ENCODE data around the gene AQP12A. TPM values are rescaled to one million over a fixed set of nuclear protein-coding genes. Genes with fewer than 3 reads are reported as not detected.
A peak's percentile ranks its signal among the peaks of the same experiment; 100 is the strongest.

AQP12A gene
- total and polyA plus RNA-seq, 8 donors, result not detected

GRCh38 chr2:240643811-240644150 lies 47.9 kb upstream of the AQP12A start:
- TF ChIP-seq POLR2A (IDR thresholded peaks at IDR 0.05) (no peak), CTCF (IDR thresholded peaks at IDR 0.05) (no peak), EP300 (IDR thresholded peaks at IDR 0.05) (no peak)
- H3K4me3 ChIP-seq, result no peak overlapping the region
- H3K4me1 ChIP-seq, result no peaks in the 10 kb centered on the region
- H3K27ac ChIP-seq, result no peak overlapping the region
- intact Hi-C loops (cut with DNase I; ENCODE audit: low total_unique reads), result no loop called here
- DNase-seq, result peak; percentile 1 to 21
- H3K9me3 ChIP-seq, result no peaks in the 10 kb centered on the region
- 77 to 86% (median 82%) methylated on average over 14 to 15 of the region's 15 CpGs for WGBS, 5 donors
- H3K27me3 ChIP-seq, result peaks cover 0 to 76% (median 21%) of the 10 kb centered on the region in 3 donors
- no peaks in the 10 kb centered on the region for H3K36me3 ChIP-seq

GRCh38 chr2:240644171-240644651 lies 47.5 kb upstream of the AQP12A start:
- intact Hi-C loops (cut with DNase I; ENCODE audit: low total_unique reads), result no loop called here
- Histone ChIP-seq H3K27me3 (peaks cover 0 to 80% (median 25%) of the 10 kb centered on the region in 3 donors), H3K36me3 (no peaks in the 10 kb centered on the region), H3K4me3 (no peak overlapping the region), H3K27ac (no peak overlapping the region), H3K9me3 (no peaks in the 10 kb centered on the region), H3K4me1 (no peaks in the 10 kb centered on the region)
- WGBS, 5 donors, result 61 to 75% (median 62%) methylated on average over 13 to 14 of the region's 14 CpGs
- TF ChIP-seq EP300 (IDR thresholded peaks at IDR 0.05), result no peak
- no peak for TF ChIP-seq CTCF (IDR thresholded peaks at IDR 0.05)
- TF ChIP-seq POLR2A (IDR thresholded peaks at IDR 0.05), result no peak
- no peak for TF ChIP-seq POLR2AphosphoS5 (IDR thresholded peaks at IDR 0.05)
- peak; percentile 9 to 11 for DNase-seq

- Histone ChIP-seq H3K27ac (no peak overlapping the region), H3K4me1 (no peaks in the 10 kb centered on the region), H3K27me3 (peaks cover 0 to 80% (median 25%) of the 10 kb centered on the region in 3 donors), H3K9me3 (no peaks in the 10 kb centered on the region), H3K36me3 (no peaks in the 10 kb centered on the region), H3K4me3 (no peak overlapping the region)
- TF ChIP-seq POLR2AphosphoS5 (IDR thresholded peaks at IDR 0.05) (no peak), CTCF (IDR thresholded peaks at IDR 0.05) (no peak), EP300 (IDR thresholded peaks at IDR 0.05) (no peak), POLR2A (IDR thresholded peaks at IDR 0.05) (no peak)
- 47 to 62% (median 55%) methylated on average over 7 to 8 of the region's 8 CpGs; no CpG with 5 or more reads in 1 of the 5 donors for WGBS, 5 donors
- DNase-seq, result peak; percentile 0 to 14
- intact Hi-C loops (cut with DNase I; ENCODE audit: low total_unique reads), result no loop called here
Measured at GRCh38 chr2:240644859-240645301, 46.8 kb upstream of the AQP12A start.

GRCh38 chr2:240645346-240645745 lies 46.3 kb upstream of the AQP12A start:
- no peak overlapping the region for H3K4me3 ChIP-seq
- intact Hi-C loops (cut with DNase I; ENCODE audit: low total_unique reads), result no loop called here
- H3K27me3 ChIP-seq, result peaks cover 0 to 83% (median 25%) of the 10 kb centered on the region in 3 donors
- no peaks in the 10 kb centered on the region for H3K4me1 ChIP-seq
- 68 to 90% (median 84%) methylated on average over 8 to 10 of the region's 10 CpGs for WGBS, 5 donors
- H3K27ac ChIP-seq, result no peak overlapping the region
- DNase-seq, result no peak
- no peak for TF ChIP-seq CTCF (IDR thresholded peaks at IDR 0.05)
- TF ChIP-seq POLR2AphosphoS5 (IDR thresholded peaks at IDR 0.05), result no peak
- no peak for TF ChIP-seq POLR2A (IDR thresholded peaks at IDR 0.05)
- TF ChIP-seq EP300 (IDR thresholded peaks at IDR 0.05), result no peak
- no peaks in the 10 kb centered on the region for H3K9me3 ChIP-seq
- no peaks in the 10 kb centered on the region for H3K36me3 ChIP-seq

Data from stomach (tissue), 9 donors.